Keratinocyte (primary cell): ENCODE data around the gene HCST.

ENCODE experiments used
- CTCF ChIP-seq, 3 experiments: IDR thresholded peaks in 1 of 3; conservative IDR thresholded peaks in 1 of 3; optimal IDR thresholded peaks in 1 of 3; 2 replicates in 2 of 3; 3 replicates in 1 of 3; pipeline versions ENCODE3 to v1.5.1; 2011; ENCODE audit warnings: low read length in 3 of 3, mild to moderate bottlenecking in 3 of 3, moderate library complexity in 2 of 3, control low read depth in 1 of 3, inconsistent platforms in 1 of 3; ENCODE audit not compliant: insufficient read depth in 2 of 3; ENCODE audit errors: extremely low read depth in 1 of 3
- EZH2 ChIP-seq: IDR thresholded peaks from one replicate; pipeline ENCODE4 v1.6.1; 2012; ENCODE audit warnings: inconsistent platforms, mild to moderate bottlenecking, low read length, moderate library complexity

- TF ChIP-seq EZH2 (no peak), CTCF (optimal IDR thresholded peaks at IDR 0.05 in 1 of 3, IDR thresholded peaks at IDR 0.05 in 1 of 3, conservative IDR thresholded peaks at IDR 0.05 in 1 of 3; ENCODE audit: extremely low read depth in 1 of 3, insufficient read depth in 2 of 3, low read length in 3 of 3) (no peak)
Measured at GRCh38 chr19:35879770-35880317, 22.5 kb upstream of the HCST start.
